ENCODE data around the gene TBX19. TPM values are rescaled to one million over a fixed set of nuclear protein-coding genes. Genes with fewer than 3 reads are reported as not detected.

Gene TBX19
- total RNA-seq, 3 donors from 2014 or later (not counting 1 experiment from before 2014, with no cell fraction given), result 5.2 to 7.2 (median 5.3) TPM

DNA sequence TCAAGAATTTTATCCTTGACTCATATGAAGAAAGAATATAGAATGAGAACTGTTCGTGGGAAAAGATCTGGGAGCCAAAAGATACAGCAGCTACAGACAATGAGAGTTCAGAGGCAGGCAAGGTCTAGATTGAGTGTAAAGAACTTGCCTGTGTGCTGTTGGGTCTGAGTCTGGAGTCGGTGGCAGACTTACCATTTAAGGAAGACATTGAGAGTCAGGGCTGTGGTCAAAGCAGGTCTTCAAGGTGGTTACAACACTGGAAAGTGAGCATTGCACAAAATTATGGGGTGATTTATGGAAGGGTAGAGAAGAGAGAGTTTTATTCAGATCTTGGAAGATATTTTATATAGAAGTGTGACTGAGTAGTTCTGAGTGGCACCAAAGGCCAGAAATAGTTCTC, 80.6 kb downstream of the TBX19 start:
- Histone ChIP-seq H3K4me3 (ENCODE audit: low read length) (no peak overlapping the region), H3K4me1 (ENCODE audit: control insufficient read depth, insufficient read depth, low read length) (peaks cover 44% of the 10 kb centered on the region), H3K36me3 (ENCODE audit: control insufficient read depth, insufficient read depth, low read length) (no peaks in the 10 kb centered on the region), H3K9me3 (ENCODE audit: control insufficient read depth, insufficient read depth, low read length) (no peaks in the 10 kb centered on the region), H3K27ac (ENCODE audit: low read length) (peak overlapping the region; percentile 47), H3K27me3 (ENCODE audit: control insufficient read depth, insufficient read depth, low read length) (no peaks in the 10 kb centered on the region)
- no peaks in the 10 kb centered on the region for H3K36me3 Mint-ChIP-seq
- no peaks in the 10 kb centered on the region for H3K9me3 Mint-ChIP-seq
- DNase-seq (no peak), ATAC-seq (no peak)
- WGBS (ENCODE audit: insufficient coverage), result 59% methylated on average over 2 of the region's 2 CpGs
- TF ChIP-seq, protein P1, sequence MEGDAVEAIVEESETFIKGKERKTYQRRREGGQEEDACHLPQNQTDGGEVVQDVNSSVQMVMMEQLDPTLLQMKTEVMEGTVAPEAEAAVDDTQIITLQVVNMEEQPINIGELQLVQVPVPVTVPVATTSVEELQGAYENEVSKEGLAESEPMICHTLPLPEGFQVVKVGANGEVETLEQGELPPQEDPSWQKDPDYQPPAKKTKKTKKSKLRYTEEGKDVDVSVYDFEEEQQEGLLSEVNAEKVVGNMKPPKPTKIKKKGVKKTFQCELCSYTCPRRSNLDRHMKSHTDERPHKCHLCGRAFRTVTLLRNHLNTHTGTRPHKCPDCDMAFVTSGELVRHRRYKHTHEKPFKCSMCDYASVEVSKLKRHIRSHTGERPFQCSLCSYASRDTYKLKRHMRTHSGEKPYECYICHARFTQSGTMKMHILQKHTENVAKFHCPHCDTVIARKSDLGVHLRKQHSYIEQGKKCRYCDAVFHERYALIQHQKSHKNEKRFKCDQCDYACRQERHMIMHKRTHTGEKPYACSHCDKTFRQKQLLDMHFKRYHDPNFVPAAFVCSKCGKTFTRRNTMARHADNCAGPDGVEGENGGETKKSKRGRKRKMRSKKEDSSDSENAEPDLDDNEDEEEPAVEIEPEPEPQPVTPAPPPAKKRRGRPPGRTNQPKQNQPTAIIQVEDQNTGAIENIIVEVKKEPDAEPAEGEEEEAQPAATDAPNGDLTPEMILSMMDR (IDR thresholded peaks at IDR 0.05), result no peak
- intact Hi-C loops (cut with micrococcal nuclease), result loop anchor here (5.0 to 10.0 kb wide), 3 partner anchors 46 to 151 kb away; no protein-coding TSS in a partner anchor
- H3K27ac Mint-ChIP-seq, result peak overlapping the region; percentile 88 to 93
- peaks cover 54 to 66% of the 10 kb centered on the region in 2 donors for H3K4me1 Mint-ChIP-seq
- peak overlapping the region; percentile 38 for H3K4me3 Mint-ChIP-seq
- H3K27me3 Mint-ChIP-seq (ENCODE audit: low read depth in 2 of 2), result no peaks in the 10 kb centered on the region

DNA sequence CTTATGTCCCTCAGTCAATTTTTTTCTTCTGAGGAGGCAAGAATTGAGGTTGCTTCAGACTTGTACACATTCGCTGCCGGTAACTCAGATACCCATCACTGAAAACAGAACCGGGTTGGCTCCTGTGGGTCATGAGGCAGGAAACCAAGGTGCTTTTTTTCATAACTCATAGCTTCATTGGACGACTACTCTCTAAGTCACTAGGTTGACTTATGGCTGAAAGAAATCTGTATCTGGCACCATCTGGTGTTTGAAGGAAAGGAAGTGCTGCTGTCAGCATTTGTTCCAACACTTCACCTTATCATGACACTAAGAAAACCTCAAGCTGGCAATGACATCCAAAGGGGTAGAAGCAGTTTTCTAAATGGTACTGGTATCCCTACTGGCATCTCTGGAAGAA, 82.3 kb downstream of the TBX19 start:
- WGBS (ENCODE audit: insufficient coverage), result 2% methylated on average over 4 of the region's 4 CpGs
- H3K27ac Mint-ChIP-seq, result peak overlapping the region; percentile 88 to 93
- peak overlapping the region; percentile 86 for H3K4me3 Mint-ChIP-seq
- peak; percentile 91 to 96 (median 94) for ATAC-seq
- H3K9me3 ChIP-seq (ENCODE audit: control insufficient read depth, insufficient read depth, low read length), result no peaks in the 10 kb centered on the region
- TF ChIP-seq, protein P1 (IDR thresholded peaks at IDR 0.05), result no peak
- DNase-seq, result peak; percentile 34 to 84
- H3K27ac ChIP-seq (ENCODE audit: low read length), result peak overlapping the region; percentile 76
- H3K9me3 Mint-ChIP-seq, result no peaks in the 10 kb centered on the region
- no peaks in the 10 kb centered on the region for H3K36me3 Mint-ChIP-seq
- intact Hi-C loops (cut with micrococcal nuclease), result loop anchor here (1.0 to 10.0 kb wide), 4 partner anchors 21 to 149 kb away; no protein-coding TSS in a partner anchor
- no peak overlapping the region for H3K4me3 ChIP-seq (ENCODE audit: low read length)
- H3K27me3 ChIP-seq (ENCODE audit: control insufficient read depth, insufficient read depth, low read length), result no peaks in the 10 kb centered on the region
- H3K27me3 Mint-ChIP-seq (ENCODE audit: low read depth in 2 of 2), result no peaks in the 10 kb centered on the region
- H3K36me3 ChIP-seq (ENCODE audit: control insufficient read depth, insufficient read depth, low read length), result no peaks in the 10 kb centered on the region
- peaks cover 44% of the 10 kb centered on the region for H3K4me1 ChIP-seq (ENCODE audit: control insufficient read depth, insufficient read depth, low read length)
- peaks cover 54 to 67% of the 10 kb centered on the region in 2 donors for H3K4me1 Mint-ChIP-seq

Other genes with a start within 250 kb of the TBX19 start
- not detected for gene GPR161, start 143.9 kb upstream of the TBX19 start, total RNA-seq
- 10 to 100 TPM; 23.5 to 27.4 (median 25.6) TPM for gene TIPRL, start 101.9 kb upstream of the TBX19 start, total RNA-seq
- gene SFT2D2, start 54.9 kb upstream of the TBX19 start, total RNA-seq, result 100 to 1,000 TPM in 2 of 3 donors, 10 to 100 TPM in 1; 91.8 to 118 (median 116) TPM

Measured in natural killer cell (primary cell).